Prostate gland (tissue), 2 donors: ENCODE measurements around the gene B9D1. TPM values are rescaled to one million over a fixed set of nuclear protein-coding genes. Genes with fewer than 3 reads are reported as not detected.

Source experiments
- DNase-seq: peaks from one replicate; pipeline ENCODE4 v3.0.0-alpha.2; 2019; ENCODE audit warnings: low spot score
- H3K27ac ChIP-seq, 2 donors: fragments of 200-600 bp; sonication (generic); 2 replicates each; pipeline ENCODE4 v1.5.1; 2017 to 2019
- H3K27me3 ChIP-seq: fragments of 200-600 bp; sonication (generic); replicated peaks from 2 replicates; pipeline ENCODE4 v1.5.1; 2019; ENCODE audit not compliant: insufficient read depth
- H3K36me3 ChIP-seq, 2 donors: fragments of 200-600 bp; sonication (generic); 1 replicate in 1 of 2; 2 replicates in 1 of 2; pipeline versions ENCODE4 v1.5.1 to v1.8.1; 2017 to 2019
- H3K4me1 ChIP-seq: fragments of 200-600 bp; sonication (generic); replicated peaks from 2 replicates; pipeline ENCODE4 v1.5.1; 2019
- H3K4me3 ChIP-seq, 2 donors: fragments of 200-600 bp; sonication (generic); 2 replicates each; pipeline ENCODE4 v1.5.1; 2017 to 2019
- H3K9me3 ChIP-seq: fragments of 200-600 bp; sonication (generic); 2 replicates; pipeline ENCODE4 v1.5.1; 2017
- POLR2A ChIP-seq: fragments of 450-650 bp; IDR thresholded peaks from one replicate; pipeline ENCODE4 v1.6.1; 2016; ENCODE audit warnings: antibody characterized with exemption, mild to moderate bottlenecking
- POLR2AphosphoS5 ChIP-seq: sonication (generic); formaldehyde crosslinking; IDR thresholded peaks from one replicate; pipeline ENCODE4 v1.6.1; 2017; ENCODE audit warnings: antibody characterized with exemption
- WGBS: methylation state at CpG from one replicate; pipeline ENCODE4 v1.1.5; 2018; 5-methylcytosine and 5-hydroxymethylcytosine counted together
- intact Hi-C: fragments of 100-400 bp; cut with DNase I; formaldehyde crosslinking; loops from one replicate; pipeline ENCODE4 v1.14.2; 2022
- total RNA-seq, 2 donors: library from RNA; depleted of rRNA; stranded (reverse); fragments of >200 nt; gene quantifications; one replicate each; pipeline ENCODE4 v1.1.0, GENCODE V29; 2016
- TF ChIP-seq, protein P1 (sequence below), 4 experiments: fragments of 200-600 bp in 2 of 4; fragments of 450-650 bp in 2 of 4; sonication (generic) in 2 of 4; IDR thresholded peaks; 1 replicate in 3 of 4; 2 replicates in 1 of 4; pipeline ENCODE4 v1.5.1; 2016 to 2019; ENCODE audit warnings: antibody characterized with exemption in 4 of 4, mild to moderate bottlenecking in 2 of 4, moderate library complexity in 2 of 4

Gene B9D1
- total RNA-seq, 2 donors from 2014 or later: 15.7 to 28.8 TPM

DNA sequence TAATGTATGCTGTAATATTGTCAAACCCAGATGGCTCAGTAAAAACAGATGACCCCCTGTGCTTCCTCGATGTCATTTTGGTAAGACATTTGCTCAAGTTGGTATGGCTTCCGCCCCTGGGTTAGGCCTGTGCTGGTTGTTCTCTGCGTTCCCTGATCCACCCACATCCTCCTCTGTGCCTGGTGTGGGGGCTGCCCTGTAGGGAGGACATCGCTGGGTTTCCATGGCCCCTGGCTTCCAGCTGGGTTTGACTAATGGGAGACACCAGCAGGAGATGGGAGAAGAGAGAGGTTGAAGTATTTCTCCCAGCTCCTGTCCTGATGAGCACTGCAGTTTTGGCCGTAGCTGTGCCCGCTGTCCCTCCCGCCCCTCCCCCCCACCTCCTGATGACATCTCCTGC lies 28.9 kb upstream of the B9D1 start:
- WGBS: 78% methylated on average over 7 of the region's 7 CpGs
- no peak for TF ChIP-seq POLR2AphosphoS5
- TF ChIP-seq, protein P1, sequence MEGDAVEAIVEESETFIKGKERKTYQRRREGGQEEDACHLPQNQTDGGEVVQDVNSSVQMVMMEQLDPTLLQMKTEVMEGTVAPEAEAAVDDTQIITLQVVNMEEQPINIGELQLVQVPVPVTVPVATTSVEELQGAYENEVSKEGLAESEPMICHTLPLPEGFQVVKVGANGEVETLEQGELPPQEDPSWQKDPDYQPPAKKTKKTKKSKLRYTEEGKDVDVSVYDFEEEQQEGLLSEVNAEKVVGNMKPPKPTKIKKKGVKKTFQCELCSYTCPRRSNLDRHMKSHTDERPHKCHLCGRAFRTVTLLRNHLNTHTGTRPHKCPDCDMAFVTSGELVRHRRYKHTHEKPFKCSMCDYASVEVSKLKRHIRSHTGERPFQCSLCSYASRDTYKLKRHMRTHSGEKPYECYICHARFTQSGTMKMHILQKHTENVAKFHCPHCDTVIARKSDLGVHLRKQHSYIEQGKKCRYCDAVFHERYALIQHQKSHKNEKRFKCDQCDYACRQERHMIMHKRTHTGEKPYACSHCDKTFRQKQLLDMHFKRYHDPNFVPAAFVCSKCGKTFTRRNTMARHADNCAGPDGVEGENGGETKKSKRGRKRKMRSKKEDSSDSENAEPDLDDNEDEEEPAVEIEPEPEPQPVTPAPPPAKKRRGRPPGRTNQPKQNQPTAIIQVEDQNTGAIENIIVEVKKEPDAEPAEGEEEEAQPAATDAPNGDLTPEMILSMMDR (IDR thresholded peaks at IDR 0.05): no peak
- no peak for TF ChIP-seq POLR2A
- Histone ChIP-seq H3K27ac (peak overlapping the region in 1 of 2 donors; percentile 17), H3K27me3 (no peaks in the 10 kb centered on the region), H3K4me3 (no peak overlapping the region), H3K36me3 (no peaks in the 10 kb centered on the region), H3K9me3 (no peaks in the 10 kb centered on the region), H3K4me1 (no peaks in the 10 kb centered on the region)
- no peak for DNase-seq
- intact Hi-C loops: no loop called here

DNA sequence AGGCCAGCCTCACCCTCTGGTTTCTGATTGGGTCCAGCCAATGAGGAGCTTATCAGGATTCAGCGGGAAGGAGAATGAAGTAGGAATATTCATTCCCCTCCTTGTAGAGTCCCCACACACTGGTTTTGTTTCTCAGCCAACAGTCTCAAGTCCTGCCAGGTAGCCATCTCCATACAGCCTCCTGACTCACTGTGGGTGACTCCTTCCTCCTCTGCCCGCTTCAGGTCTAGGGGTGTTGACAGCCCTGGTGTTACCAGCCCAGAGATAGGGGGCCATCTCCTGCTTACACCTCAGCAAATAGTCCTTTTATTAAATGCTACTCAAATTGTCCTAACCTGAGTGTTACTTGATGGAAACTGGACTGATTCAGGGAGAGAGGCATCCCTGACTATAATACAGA lies 28.4 kb upstream of the B9D1 start:
- DNase-seq: no peak
- H3K27ac ChIP-seq: peak overlapping the region in 1 of 2 donors; percentile 70

DNA sequence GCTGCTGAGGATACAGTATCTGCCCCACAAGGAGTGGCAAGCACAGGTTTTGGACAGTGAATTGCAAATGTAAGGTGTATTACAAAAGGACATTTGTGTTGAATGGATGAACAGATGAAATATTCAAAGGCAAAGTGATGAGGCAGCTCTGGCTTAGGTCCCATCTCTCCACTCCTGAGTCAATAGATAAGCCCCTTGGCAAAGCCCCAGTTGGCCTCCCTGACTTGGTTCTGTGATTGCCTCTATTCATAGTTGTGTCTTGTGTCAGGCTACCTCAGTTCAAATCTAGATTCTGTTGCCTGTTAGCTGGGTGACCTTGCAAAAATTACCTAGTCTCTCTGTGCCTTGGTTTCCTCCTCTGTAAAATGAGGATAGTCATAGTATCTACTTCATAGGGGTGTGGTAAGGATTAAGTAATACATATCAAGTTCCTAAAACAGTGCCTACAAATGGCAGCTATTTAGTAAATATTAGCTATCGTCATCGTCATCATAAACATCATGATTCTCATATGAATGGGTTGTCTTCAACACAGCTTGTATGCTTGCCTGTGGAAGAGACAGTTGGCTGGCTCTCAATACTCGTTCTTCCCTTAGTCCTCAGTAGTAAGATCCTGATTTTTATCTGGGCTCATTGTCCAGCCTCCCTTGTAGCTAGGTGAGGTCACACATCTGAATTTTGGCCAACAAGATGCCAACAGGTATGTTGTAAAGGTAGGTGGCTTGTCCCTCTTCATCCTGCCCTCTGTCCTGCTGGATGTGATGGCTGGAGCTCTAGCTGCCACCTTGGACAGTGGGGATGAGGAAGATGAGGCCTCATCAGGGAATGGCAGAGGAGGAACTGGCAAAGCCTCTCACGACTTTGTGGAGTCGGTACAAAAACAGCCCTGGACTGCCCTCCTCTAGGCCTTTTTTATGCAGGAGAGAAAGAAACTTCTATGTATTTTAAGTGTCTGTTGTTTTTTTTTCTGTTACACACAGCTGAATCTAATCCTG lies 26.6 kb upstream of the B9D1 start:
- no peak for DNase-seq
- peak overlapping the region; percentile 69 to 70 for H3K27ac ChIP-seq
- intact Hi-C loops: no loop called here
- no peaks in the 10 kb centered on the region for H3K9me3 ChIP-seq
- H3K36me3 ChIP-seq: no peaks in the 10 kb centered on the region
- TF ChIP-seq POLR2AphosphoS5 (no peak), POLR2A (no peak)
- TF ChIP-seq, protein P1 (IDR thresholded peaks at IDR 0.05): no peak
- H3K4me3 ChIP-seq: no peak overlapping the region
- H3K27me3 ChIP-seq: no peaks in the 10 kb centered on the region
- 49% methylated on average over 5 of the region's 5 CpGs for WGBS
- no peaks in the 10 kb centered on the region for H3K4me1 ChIP-seq

More for the DNA sequence above, 28.4 kb upstream of the B9D1 start:
- H3K36me3 ChIP-seq: no peaks in the 10 kb centered on the region
- intact Hi-C loops: no loop called here
- H3K9me3 ChIP-seq: no peaks in the 10 kb centered on the region
- H3K4me1 ChIP-seq: no peaks in the 10 kb centered on the region
- 83% methylated on average over 2 of the region's 2 CpGs for WGBS
- H3K27me3 ChIP-seq: no peaks in the 10 kb centered on the region
- no peak overlapping the region for H3K4me3 ChIP-seq
- TF ChIP-seq POLR2A: no peak
- TF ChIP-seq POLR2AphosphoS5: no peak
- TF ChIP-seq, protein P1 (IDR thresholded peaks at IDR 0.05): no peak

DNA sequence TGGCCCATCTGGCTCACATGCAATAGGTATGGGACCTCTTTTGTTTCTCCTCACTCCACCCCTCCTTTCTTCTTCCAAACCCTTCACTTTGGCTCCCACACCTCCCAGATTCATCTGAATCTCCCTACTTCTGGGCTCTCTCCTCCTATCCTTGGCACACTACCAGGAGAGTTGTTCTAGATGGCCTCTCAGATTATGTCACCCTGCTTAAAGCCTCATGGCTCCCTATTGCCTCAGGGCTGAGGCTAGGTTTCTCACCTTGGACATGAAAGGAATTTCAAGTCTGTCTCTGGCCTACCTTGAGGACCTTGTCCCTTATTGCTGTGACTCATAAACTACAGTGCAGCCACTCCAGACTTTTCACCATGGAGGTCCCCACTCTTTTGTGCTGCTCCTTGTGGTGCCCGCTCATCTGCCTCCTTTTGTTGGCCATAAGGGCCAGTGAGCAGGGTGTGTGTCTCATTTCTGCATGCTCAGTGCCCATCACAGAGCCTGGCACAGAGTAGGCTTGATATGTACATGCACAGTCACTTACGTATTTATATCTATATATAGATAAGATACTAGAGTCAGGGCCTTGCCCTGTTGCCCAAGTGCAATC lies 25.5 kb upstream of the B9D1 start:
- Histone ChIP-seq H3K27ac (peak overlapping the region; percentile 69 to 70), H3K36me3 (no peaks in the 10 kb centered on the region), H3K9me3 (no peaks in the 10 kb centered on the region), H3K27me3 (no peaks in the 10 kb centered on the region), H3K4me3 (no peak overlapping the region), H3K4me1 (no peaks in the 10 kb centered on the region)
- 96% methylated on average over 2 of the region's 2 CpGs for WGBS
- intact Hi-C loops: no loop called here
- no peak for DNase-seq
- TF ChIP-seq POLR2AphosphoS5: no peak
- TF ChIP-seq, protein P1 (IDR thresholded peaks at IDR 0.05): no peak
- TF ChIP-seq POLR2A: no peak
